Prostate gland (tissue), 2 donors: ENCODE data around the gene TRNP1. TPM values are rescaled to one million over a fixed set of nuclear protein-coding genes. Genes with fewer than 3 reads are reported as not detected.

ENCODE experiments used
- DNase-seq: peaks from one replicate; pipeline ENCODE4 v3.0.0-alpha.2; 2019; ENCODE audit warnings: low spot score
- H3K27ac ChIP-seq, 2 donors: fragments of 200-600 bp; sonication (generic); 2 replicates each; pipeline ENCODE4 v1.5.1; 2017 to 2019
- H3K27me3 ChIP-seq: fragments of 200-600 bp; sonication (generic); replicated peaks from 2 replicates; pipeline ENCODE4 v1.5.1; 2019; ENCODE audit not compliant: insufficient read depth
- H3K36me3 ChIP-seq, 2 donors: fragments of 200-600 bp; sonication (generic); 1 replicate in 1 of 2; 2 replicates in 1 of 2; pipeline versions ENCODE4 v1.5.1 to v1.8.1; 2017 to 2019
- H3K4me1 ChIP-seq: fragments of 200-600 bp; sonication (generic); replicated peaks from 2 replicates; pipeline ENCODE4 v1.5.1; 2019
- H3K4me3 ChIP-seq, 2 donors: fragments of 200-600 bp; sonication (generic); 2 replicates each; pipeline ENCODE4 v1.5.1; 2017 to 2019
- H3K9me3 ChIP-seq: fragments of 200-600 bp; sonication (generic); 2 replicates; pipeline ENCODE4 v1.5.1; 2017
- POLR2A ChIP-seq: fragments of 450-650 bp; IDR thresholded peaks from one replicate; pipeline ENCODE4 v1.6.1; 2016; ENCODE audit warnings: antibody characterized with exemption, mild to moderate bottlenecking
- POLR2AphosphoS5 ChIP-seq: sonication (generic); formaldehyde crosslinking; IDR thresholded peaks from one replicate; pipeline ENCODE4 v1.6.1; 2017; ENCODE audit warnings: antibody characterized with exemption
- WGBS: methylation state at CpG from one replicate; pipeline ENCODE4 v1.1.5; 2018; 5-methylcytosine and 5-hydroxymethylcytosine counted together
- intact Hi-C: fragments of 100-400 bp; cut with DNase I; formaldehyde crosslinking; loops from one replicate; pipeline ENCODE4 v1.14.2; 2022
- total RNA-seq, 2 donors: library from RNA; depleted of rRNA; stranded (reverse); fragments of >200 nt; gene quantifications; one replicate each; pipeline ENCODE4 v1.1.0, GENCODE V29; 2016
- TF ChIP-seq, protein P1 (sequence below), 4 experiments: fragments of 200-600 bp in 2 of 4; fragments of 450-650 bp in 2 of 4; sonication (generic) in 2 of 4; IDR thresholded peaks; 1 replicate in 3 of 4; 2 replicates in 1 of 4; pipeline ENCODE4 v1.5.1; 2016 to 2019; ENCODE audit warnings: antibody characterized with exemption in 4 of 4, mild to moderate bottlenecking in 2 of 4, moderate library complexity in 2 of 4

Gene TRNP1
- total RNA-seq, 2 donors from 2014 or later, result 21.1 to 30.6 TPM

DNA sequence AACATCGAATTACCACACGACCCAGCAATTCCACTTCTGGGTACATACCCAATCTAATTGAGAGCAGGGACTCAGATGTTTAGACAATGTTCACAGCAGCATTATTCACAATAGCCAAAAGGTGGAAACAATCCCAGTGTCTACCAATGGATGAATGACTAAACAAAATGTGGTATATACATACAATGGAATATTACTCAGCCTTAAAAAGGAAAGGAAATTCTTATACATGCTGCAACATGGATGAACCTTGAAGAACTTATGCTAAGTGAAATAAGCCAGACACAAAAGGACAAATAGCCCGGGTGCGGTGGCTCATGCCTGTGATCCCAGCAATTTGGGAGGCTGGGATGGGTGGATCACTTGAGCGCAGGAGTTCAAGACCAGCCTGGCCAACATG lies 40.1 kb upstream of the TRNP1 start:
- Histone ChIP-seq H3K36me3 (no peaks in the 10 kb centered on the region), H3K4me1 (no peaks in the 10 kb centered on the region), H3K9me3 (no peaks in the 10 kb centered on the region), H3K27me3 (no peaks in the 10 kb centered on the region), H3K27ac (no peak overlapping the region), H3K4me3 (no peak overlapping the region)
- 93% methylated on average over 5 of the region's 5 CpGs for WGBS
- DNase-seq, result no peak
- no peak for TF ChIP-seq POLR2A
- intact Hi-C loops, result no loop called here

DNA sequence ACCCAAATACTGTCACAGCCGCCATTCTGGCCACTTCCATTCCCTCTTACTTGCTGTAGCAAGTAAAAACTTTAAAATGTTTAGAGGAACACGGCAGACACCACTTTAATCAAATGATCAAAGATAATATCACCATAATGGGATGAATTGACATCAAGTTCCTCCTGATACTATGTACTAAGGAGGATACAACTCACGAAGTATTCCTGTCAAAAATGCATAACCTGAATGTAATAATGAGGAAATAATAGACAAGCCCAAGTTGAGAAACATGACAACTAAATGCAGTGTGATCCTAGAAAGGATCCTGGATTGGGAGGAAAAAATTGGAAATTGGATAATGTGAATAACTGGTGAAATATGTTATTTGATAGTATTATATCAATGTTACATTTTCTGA lies 37.2 kb upstream of the TRNP1 start:
- WGBS, result 78% methylated on average over 3 of the region's 3 CpGs
- no peak overlapping the region for H3K4me3 ChIP-seq
- H3K27ac ChIP-seq, result no peak overlapping the region
- H3K9me3 ChIP-seq, result no peaks in the 10 kb centered on the region
- H3K36me3 ChIP-seq, result no peaks in the 10 kb centered on the region
- TF ChIP-seq POLR2AphosphoS5, result no peak
- TF ChIP-seq, protein P1, sequence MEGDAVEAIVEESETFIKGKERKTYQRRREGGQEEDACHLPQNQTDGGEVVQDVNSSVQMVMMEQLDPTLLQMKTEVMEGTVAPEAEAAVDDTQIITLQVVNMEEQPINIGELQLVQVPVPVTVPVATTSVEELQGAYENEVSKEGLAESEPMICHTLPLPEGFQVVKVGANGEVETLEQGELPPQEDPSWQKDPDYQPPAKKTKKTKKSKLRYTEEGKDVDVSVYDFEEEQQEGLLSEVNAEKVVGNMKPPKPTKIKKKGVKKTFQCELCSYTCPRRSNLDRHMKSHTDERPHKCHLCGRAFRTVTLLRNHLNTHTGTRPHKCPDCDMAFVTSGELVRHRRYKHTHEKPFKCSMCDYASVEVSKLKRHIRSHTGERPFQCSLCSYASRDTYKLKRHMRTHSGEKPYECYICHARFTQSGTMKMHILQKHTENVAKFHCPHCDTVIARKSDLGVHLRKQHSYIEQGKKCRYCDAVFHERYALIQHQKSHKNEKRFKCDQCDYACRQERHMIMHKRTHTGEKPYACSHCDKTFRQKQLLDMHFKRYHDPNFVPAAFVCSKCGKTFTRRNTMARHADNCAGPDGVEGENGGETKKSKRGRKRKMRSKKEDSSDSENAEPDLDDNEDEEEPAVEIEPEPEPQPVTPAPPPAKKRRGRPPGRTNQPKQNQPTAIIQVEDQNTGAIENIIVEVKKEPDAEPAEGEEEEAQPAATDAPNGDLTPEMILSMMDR (IDR thresholded peaks at IDR 0.05), result no peak
- no peak for TF ChIP-seq POLR2A
- intact Hi-C loops, result no loop called here
- DNase-seq, result no peak
- H3K4me1 ChIP-seq, result peaks cover 4% of the 10 kb centered on the region
- H3K27me3 ChIP-seq, result no peaks in the 10 kb centered on the region

DNA sequence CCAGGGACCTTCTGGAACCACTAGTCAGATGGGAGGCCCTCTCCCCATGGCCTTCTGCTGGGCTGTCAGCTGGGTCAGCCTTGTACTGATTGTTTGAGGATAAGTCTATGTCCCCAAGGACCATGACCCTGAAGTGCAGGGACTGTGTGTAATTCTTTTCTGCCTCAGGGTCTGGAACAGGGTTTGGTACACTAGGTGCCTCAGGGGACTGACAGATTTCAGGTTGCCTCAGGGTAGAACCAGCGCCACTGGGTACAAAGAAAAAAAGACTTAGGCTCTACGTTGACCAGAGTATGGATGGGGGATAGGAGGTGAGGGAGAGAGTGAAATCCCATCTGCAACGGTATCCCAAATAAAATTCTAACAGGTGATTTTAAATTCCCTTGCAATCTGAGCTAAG lies 36.2 kb upstream of the TRNP1 start:
- intact Hi-C loops, result no loop called here
- no peak for DNase-seq
- peaks cover 4% of the 10 kb centered on the region for H3K4me1 ChIP-seq
- no peak overlapping the region for H3K4me3 ChIP-seq
- TF ChIP-seq POLR2A (no peak), POLR2AphosphoS5 (no peak)
- TF ChIP-seq, protein P1 (IDR thresholded peaks at IDR 0.05), result no peak
- H3K36me3 ChIP-seq, result no peaks in the 10 kb centered on the region
- H3K9me3 ChIP-seq, result no peaks in the 10 kb centered on the region
- WGBS, result 89% methylated on average over 3 of the region's 3 CpGs
- H3K27me3 ChIP-seq, result no peaks in the 10 kb centered on the region
- H3K27ac ChIP-seq, result no peak overlapping the region

DNA sequence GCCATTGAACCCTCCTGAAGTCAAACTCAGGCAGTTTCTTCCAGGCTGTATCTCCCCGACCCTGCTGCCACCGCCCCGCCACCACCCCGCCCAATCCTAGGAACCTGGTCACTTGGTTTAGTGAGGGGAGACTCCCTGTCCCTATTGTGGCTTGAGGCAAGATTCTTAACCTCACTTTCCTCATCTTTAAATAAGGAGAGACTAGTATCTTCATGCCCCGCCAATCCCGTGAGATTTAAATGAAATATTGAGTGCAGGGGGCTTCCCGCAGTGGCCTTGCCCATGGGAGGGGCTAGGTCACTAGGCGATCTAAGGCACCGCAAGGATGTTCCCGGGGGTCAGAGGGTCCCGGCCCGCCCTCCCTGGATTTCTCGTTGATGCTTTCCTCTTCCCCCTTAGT lies 34.2 kb upstream of the TRNP1 start:
- intact Hi-C loops, result no loop called here
- no peak for DNase-seq
- H3K36me3 ChIP-seq, result no peaks in the 10 kb centered on the region
- TF ChIP-seq, protein P1 (IDR thresholded peaks at IDR 0.05), result no peak
- TF ChIP-seq POLR2AphosphoS5, result no peak
- TF ChIP-seq POLR2A, result no peak
- H3K4me3 ChIP-seq, result peak overlapping the region; percentile 62 to 78
- peaks cover 4% of the 10 kb centered on the region for H3K4me1 ChIP-seq
- no peak overlapping the region for H3K27ac ChIP-seq
- WGBS, result 16% methylated on average over 13 of the region's 13 CpGs
- H3K27me3 ChIP-seq, result no peaks in the 10 kb centered on the region
- no peaks in the 10 kb centered on the region for H3K9me3 ChIP-seq

DNA sequence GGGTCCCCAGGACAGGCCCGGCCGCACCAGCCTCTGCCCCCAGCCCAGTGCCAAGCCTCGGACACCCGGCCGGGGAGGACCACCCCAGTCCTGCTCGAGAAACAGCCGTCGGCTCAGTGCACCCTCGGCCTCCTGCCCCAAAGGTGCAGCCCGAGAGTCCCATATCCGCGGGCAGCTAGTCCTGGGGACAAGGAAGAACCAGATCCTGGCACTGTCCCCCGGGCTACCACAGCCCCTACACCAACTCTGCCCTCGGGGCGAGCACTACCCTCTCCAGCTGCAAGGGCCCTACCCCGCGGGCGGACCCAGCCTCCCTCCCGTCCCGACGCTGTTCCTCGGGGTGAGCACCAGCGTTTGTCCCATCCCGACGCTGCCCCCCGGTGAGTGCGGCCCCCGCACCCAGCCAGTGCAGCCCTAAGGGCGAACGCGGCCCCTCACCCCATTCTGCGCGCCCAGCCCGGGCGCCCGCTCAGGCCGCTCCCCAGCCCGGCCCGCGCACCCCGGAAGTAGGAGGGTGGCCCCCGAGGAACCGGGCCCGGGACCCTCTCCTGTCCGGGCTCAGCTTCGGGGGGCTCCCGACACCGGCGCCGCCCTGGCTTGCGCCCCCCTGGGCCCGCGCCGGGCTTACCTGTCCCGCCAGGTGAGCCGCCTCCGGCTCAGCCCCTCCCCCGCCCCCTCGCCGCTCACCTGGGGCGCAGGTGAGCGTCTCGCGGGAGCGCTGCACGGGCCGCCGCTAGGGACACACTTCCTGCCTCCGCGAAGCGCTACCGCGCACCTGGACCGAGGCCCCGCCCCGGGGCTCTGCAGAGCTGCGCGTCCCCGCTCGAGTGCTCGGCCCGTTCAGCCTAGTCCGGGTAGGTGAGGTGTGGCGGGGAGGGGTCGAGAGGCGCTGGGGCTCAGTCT lies 33.5 kb upstream of the TRNP1 start, which contains the start of gene KDF1:
Gene KDF1, minus strand, starts transcription at position 747 of the 903 bp plus-strand sequence. CDS start 8,088 bp downstream, outside the sequence.
- peak within 1 kb of the TSS; percentile 62 to 78 for H3K4me3 ChIP-seq
- under 1% methylated on average over 66 of the region's 86 CpGs for WGBS
- H3K27me3 ChIP-seq, result no peaks in the 10 kb centered on the region
- no peaks in the 10 kb centered on the region for H3K36me3 ChIP-seq
- no peaks in the 10 kb centered on the region for H3K9me3 ChIP-seq
- H3K27ac ChIP-seq, result peak within 1 kb of the TSS; percentile 68 to 73
- peak; percentile 87 for DNase-seq
- intact Hi-C loops, result loop anchor here (10.0 kb wide), 1 partner anchor 135 kb away; no protein-coding TSS in a partner anchor
- H3K4me1 ChIP-seq, result peaks cover 4% of the 10 kb centered on the region
- TF ChIP-seq, protein P1 (IDR thresholded peaks at IDR 0.05), result peak in 3 of 4 experiments; percentile 25 to 75 (median 67)
- TF ChIP-seq POLR2AphosphoS5 (peak; percentile 74), POLR2A (peak; percentile 79)
